NCI-H1436 (cell line): ENCODE measurements around the gene TOP2B.

Experiments
- DNase-seq: peaks from one replicate; lab custom pipeline; 2025; lab: John Stamatoyannopoulos, UW

TOP2B gene

GRCh38 chr3:25557694-25558093 lies 107.0 kb downstream of the TOP2B start:
- DNase-seq, result no peak

- DNase-seq, result no peak
Observed at GRCh38 chr3:25556447-25556846, 108.3 kb downstream of the TOP2B start.

GRCh38 chr3:25555695-25556437 lies 108.8 kb downstream of the TOP2B start:
- no peak for DNase-seq

GRCh38 chr3:25554376-25554775 lies 110.3 kb downstream of the TOP2B start:
- no peak for DNase-seq

GRCh38 chr3:25552251-25552650 lies 112.5 kb downstream of the TOP2B start:
- DNase-seq, result no peak

GRCh38 chr3:25548836-25549235 lies 115.9 kb downstream of the TOP2B start:
- no peak for DNase-seq

- DNase-seq, result peak; percentile 1
Observed at GRCh38 chr3:25547943-25548674, 116.6 kb downstream of the TOP2B start.
